Measurements from ENCODE around the gene SLC11A2. TPM values are rescaled to one million over a fixed set of nuclear protein-coding genes. Genes with fewer than 3 reads are reported as not detected.

SLC11A2 gene
- total RNA-seq, 2 experiments from 2014 or later, result 21.6 to 23.9 TPM

GRCh38 chr12:51028813-51029150, 2.6 kb upstream of the SLC11A2 start:
- ATAC-seq (no peak), DNase-seq (no peak)
- Mint-ChIP-seq H3K4me3 (no peak overlapping the region), H3K27ac (no peak overlapping the region), H3K36me3 (ENCODE audit: low read depth) (peaks cover 4% of the 10 kb centered on the region), H3K27me3 (no peaks in the 10 kb centered on the region), H3K4me1 (ENCODE audit: low read depth) (peaks cover 25% of the 10 kb centered on the region), H3K9me3 (no peaks in the 10 kb centered on the region)
- TF ChIP-seq CTCF (IDR thresholded peaks at IDR 0.05), result no peak
- intact Hi-C loops (cut with micrococcal nuclease), result loop anchor here (1.0 kb wide), 1 partner anchor 203 kb away; no protein-coding TSS in a partner anchor
- ChIA-PET POLR2A (interaction anchor here (1.2 kb wide), 1 partner anchor 15 kb away, joined by 4 read pairs; no protein-coding TSS in a partner anchor), CTCF (interaction anchor here (0.5 to 5.7 kb wide), 11 partner anchors 9 to 1281 kb away, joined by 3 to 38 read pairs (median 4); partner anchors contain the start of gene ATF1)

GRCh38 chr12:51028126-51028812, 2.1 kb upstream of the SLC11A2 start:
- CTCF ChIA-PET, result interaction anchor here (0.5 to 5.7 kb wide), 17 partner anchors 9 to 1281 kb away, joined by 3 to 38 read pairs (median 4); partner anchors contain the start of gene ATF1
- peak; percentile 45 for DNase-seq

DNA sequence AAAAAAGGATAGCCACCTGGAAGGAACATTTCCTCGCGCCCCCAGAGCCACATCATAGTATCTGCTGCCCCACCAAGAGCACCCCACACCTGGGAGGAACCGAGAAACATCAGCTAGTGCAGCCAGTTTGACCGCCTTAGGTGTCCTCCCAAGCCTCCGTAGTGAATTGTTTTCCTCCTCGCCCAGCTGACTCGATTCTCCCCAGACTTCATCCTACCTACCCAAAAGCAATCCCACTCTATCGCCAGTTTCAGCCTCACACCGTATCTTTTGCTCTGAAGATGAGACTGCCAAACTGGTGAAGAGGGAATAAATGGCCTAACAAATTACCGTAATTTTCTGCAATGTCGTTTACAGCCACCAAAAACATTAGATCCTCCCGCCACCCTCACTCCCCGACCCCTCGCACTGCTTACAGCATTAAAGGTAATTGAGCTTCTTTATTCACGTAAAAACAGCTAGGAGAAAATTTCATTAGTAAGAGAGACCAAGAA, 1.2 kb upstream of the SLC11A2 start:
- DNase-seq (no peak), ATAC-seq (no peak)
- H3K4me3 Mint-ChIP-seq, result peak overlapping the region; percentile 95
- no peaks in the 10 kb centered on the region for H3K9me3 Mint-ChIP-seq
- no peak for TF ChIP-seq CTCF (IDR thresholded peaks at IDR 0.05)
- H3K36me3 Mint-ChIP-seq (ENCODE audit: low read depth), result peaks cover 6% of the 10 kb centered on the region
- peak overlapping the region; percentile 73 for H3K27ac Mint-ChIP-seq
- intact Hi-C loops (cut with micrococcal nuclease), result no loop called here
- H3K4me1 Mint-ChIP-seq (ENCODE audit: low read depth), result peaks cover 36% of the 10 kb centered on the region
- H3K27me3 Mint-ChIP-seq, result no peaks in the 10 kb centered on the region
- ChIA-PET CTCF (interaction anchor here (0.6 to 5.7 kb wide), 14 partner anchors 8 to 263 kb away, joined by 3 to 38 read pairs (median 4); partner anchors contain the start of gene ATF1), POLR2A (interaction anchor here (0.5 to 1.2 kb wide), 8 partner anchors 165 to 314 kb away, joined by 3 read pairs; partner anchors contain the start of genes ATF1 and SMAGP)

More at GRCh38 chr12:51028126-51028812, 2.1 kb upstream of the SLC11A2 start:
- peaks cover 30% of the 10 kb centered on the region for H3K4me1 Mint-ChIP-seq (ENCODE audit: low read depth)
- no peaks in the 10 kb centered on the region for H3K27me3 Mint-ChIP-seq
- no peak for ATAC-seq
- H3K9me3 Mint-ChIP-seq, result no peaks in the 10 kb centered on the region
- peak overlapping the region; percentile 95 for H3K4me3 Mint-ChIP-seq
- intact Hi-C loops (cut with micrococcal nuclease), result loop anchor here (1.0 kb wide), 1 partner anchor 203 kb away; no protein-coding TSS in a partner anchor
- H3K27ac Mint-ChIP-seq, result no peak overlapping the region
- TF ChIP-seq CTCF (IDR thresholded peaks at IDR 0.05), result no peak
- peaks cover 6% of the 10 kb centered on the region for H3K36me3 Mint-ChIP-seq (ENCODE audit: low read depth)
- POLR2A ChIA-PET, result interaction anchor here (0.7 to 1.2 kb wide), 2 partner anchors 15 to 263 kb away, joined by 3 to 4 read pairs; no protein-coding TSS in a partner anchor

DNA sequence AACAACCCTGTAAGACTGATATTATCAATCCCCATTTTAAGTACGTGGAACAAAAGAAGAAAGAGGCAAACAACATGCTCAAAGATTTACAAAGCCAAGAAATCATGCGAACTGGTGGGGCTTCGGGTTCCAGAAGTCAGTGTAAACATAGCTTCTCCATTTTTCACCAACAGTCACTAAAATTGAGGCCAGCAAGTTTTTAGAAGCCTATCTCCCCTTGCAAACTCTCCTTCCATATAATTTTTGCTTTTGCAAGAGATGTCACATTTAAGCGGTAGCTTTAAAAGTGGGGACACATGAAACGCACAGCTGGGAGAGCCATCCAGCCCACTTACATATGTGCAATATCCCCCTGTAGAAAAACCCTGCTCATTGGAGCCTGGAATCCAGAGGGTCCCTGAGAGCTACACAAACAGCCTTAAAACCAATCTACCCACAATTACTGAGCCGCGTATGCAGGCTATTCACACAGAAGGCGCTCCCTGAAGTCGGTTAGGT, 797 bp downstream of the SLC11A2 start:
- DNase-seq (no peak), ATAC-seq (no peak)
- ChIA-PET CTCF (interaction anchor here (1.0 to 5.7 kb wide), 7 partner anchors 14 to 1000 kb away, joined by 3 to 38 read pairs (median 5); partner anchors contain the start of gene ATF1), POLR2A (interaction anchor here (0.6 to 2.3 kb wide), 13 partner anchors 10 to 516 kb away, joined by 3 to 14 read pairs (median 6); partner anchors contain the start of genes ATF1, CSRNP2, LETMD1 and POU6F1)
- Mint-ChIP-seq H3K4me1 (ENCODE audit: low read depth) (peaks cover 54% of the 10 kb centered on the region), H3K27me3 (no peaks in the 10 kb centered on the region), H3K4me3 (peak overlapping the region; percentile 95), H3K36me3 (ENCODE audit: low read depth) (peaks cover 8% of the 10 kb centered on the region), H3K27ac (peak overlapping the region; percentile 95), H3K9me3 (no peaks in the 10 kb centered on the region)
- TF ChIP-seq CTCF (IDR thresholded peaks at IDR 0.05), result no peak
- intact Hi-C loops (cut with micrococcal nuclease), result no loop called here
